ENCODE data around the gene KCTD18.

- TF ChIP-seq CTCF (IDR thresholded peaks at IDR 0.05): no peak
- TF ChIP-seq POLR2AphosphoS5 (IDR thresholded peaks at IDR 0.05): no peak
- TF ChIP-seq POLR2A (IDR thresholded peaks at IDR 0.05): no peak
Observed at GRCh38 chr2:200456567-200456966, 53.3 kb downstream of the KCTD18 start.

Data from stomach (tissue), 4 donors.